Measurements from ENCODE around the gene PTPN3. TPM values are rescaled to one million over a fixed set of nuclear protein-coding genes. Genes with fewer than 3 reads are reported as not detected.
"Not testable (repeated sequence)": the region's sequence is repeated elsewhere in the genome, so short reads cannot be mapped to it uniquely, and the experiment has no call there.

PTPN3 gene
- total RNA-seq, 1 donor from 2014 or later, result 4.9 TPM

DNA sequence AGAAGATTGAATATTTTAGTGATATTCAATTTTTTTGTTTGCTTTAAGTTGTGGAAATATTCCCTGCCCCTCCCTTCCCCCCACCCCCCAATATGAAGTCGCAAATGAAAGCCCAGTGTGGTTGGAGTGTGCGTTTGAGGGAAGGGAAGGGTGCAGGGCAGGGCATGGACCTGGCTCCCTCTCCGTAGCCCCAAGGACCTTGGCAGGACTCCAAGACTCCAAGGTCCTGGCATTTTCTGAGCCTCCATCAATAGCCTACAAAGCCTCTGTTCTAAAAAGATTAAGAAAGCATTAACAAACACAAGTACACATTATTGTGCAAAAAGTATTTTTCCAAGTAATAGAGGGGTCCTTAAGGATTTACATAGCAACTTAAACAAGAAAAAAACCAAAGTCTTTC lies 38.8 kb upstream of the PTPN3 start:
- Mint-ChIP-seq H3K27ac (no peak overlapping the region), H3K4me1 (ENCODE audit: unreplicated experiment) (peaks cover 16% of the 10 kb centered on the region), H3K9me3 (no peaks in the 10 kb centered on the region), H3K4me3 (no peak overlapping the region), H3K36me3 (no peaks in the 10 kb centered on the region), H3K27me3 (peaks cover 8% of the 10 kb centered on the region)
- DNase-seq (ENCODE audit: extremely low spot score, unreplicated experiment), result no peak
- no peak for TF ChIP-seq CTCF (conservative IDR thresholded peaks at IDR 0.05)

DNA sequence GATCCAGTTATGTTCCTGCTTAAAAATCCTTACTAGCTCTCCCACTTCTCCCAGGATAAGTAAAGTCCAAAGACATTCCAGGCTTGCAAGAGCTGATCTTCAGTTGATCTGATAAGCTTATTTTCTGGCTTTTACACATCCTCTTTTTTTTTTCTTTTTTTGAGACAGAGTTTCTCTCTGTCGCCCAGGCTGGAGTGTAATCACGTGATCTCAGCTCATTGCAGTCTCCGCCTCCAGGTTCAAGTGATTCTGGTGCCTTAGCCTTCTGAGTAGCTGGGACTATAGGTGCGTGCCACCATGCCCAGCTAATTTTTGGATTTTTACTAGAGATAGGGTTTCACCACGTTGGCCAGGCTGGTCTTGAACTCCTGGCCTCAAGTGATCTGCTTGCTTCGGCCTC lies 37.3 kb upstream of the PTPN3 start:
- no peaks in the 10 kb centered on the region for H3K36me3 Mint-ChIP-seq
- no peak for DNase-seq (ENCODE audit: extremely low spot score, unreplicated experiment)
- no peak overlapping the region for H3K27ac Mint-ChIP-seq
- H3K4me3 Mint-ChIP-seq, result no peak overlapping the region
- no peaks in the 10 kb centered on the region for H3K9me3 Mint-ChIP-seq
- H3K4me1 Mint-ChIP-seq (ENCODE audit: unreplicated experiment), result peaks cover 16% of the 10 kb centered on the region
- peaks cover 8% of the 10 kb centered on the region for H3K27me3 Mint-ChIP-seq
- no peak for TF ChIP-seq CTCF (conservative IDR thresholded peaks at IDR 0.05)

- Mint-ChIP-seq H3K27me3 (peaks cover 8% of the 10 kb centered on the region), H3K9me3 (no peaks in the 10 kb centered on the region), H3K36me3 (no peaks in the 10 kb centered on the region), H3K4me3 (no peak overlapping the region), H3K4me1 (ENCODE audit: unreplicated experiment) (peaks cover 16% of the 10 kb centered on the region), H3K27ac (no peak overlapping the region)
- no peak for DNase-seq (ENCODE audit: extremely low spot score, unreplicated experiment)
- TF ChIP-seq CTCF (conservative IDR thresholded peaks at IDR 0.05), result no peak
Measured at GRCh38 chr9:109534151-109534550, 36.0 kb upstream of the PTPN3 start.

GRCh38 chr9:109532652-109533051 lies 34.5 kb upstream of the PTPN3 start:
- H3K27me3 Mint-ChIP-seq, result peaks cover 17% of the 10 kb centered on the region
- H3K36me3 Mint-ChIP-seq; H3K27ac Mint-ChIP-seq; DNase-seq (ENCODE audit: extremely low spot score, unreplicated experiment); H3K4me3 Mint-ChIP-seq; H3K9me3 Mint-ChIP-seq: not testable (repeated sequence)
- peaks cover 10% of the 10 kb centered on the region for H3K4me1 Mint-ChIP-seq (ENCODE audit: unreplicated experiment)

DNA sequence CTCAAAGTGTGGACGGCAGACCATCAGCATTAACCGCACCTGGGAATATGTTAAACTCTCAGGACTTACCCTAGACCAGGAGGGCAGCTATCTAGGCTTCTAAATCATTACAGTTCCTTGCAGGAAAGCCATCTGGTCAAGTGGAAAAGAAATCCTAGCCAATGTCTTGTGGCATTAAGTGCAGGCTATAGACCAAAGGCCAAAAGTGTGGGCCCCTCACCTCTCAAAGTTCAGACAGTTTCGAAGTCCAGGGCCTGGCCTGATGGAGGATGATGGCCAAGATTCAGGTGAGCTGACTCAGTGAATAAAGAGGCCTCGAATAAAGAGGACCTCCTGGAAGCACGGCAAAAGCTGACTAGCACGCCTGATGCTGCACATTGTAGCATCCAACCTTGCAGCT lies 24.0 kb upstream of the PTPN3 start:
- no peak overlapping the region for H3K27ac Mint-ChIP-seq

More for the DNA sequence above, 24.0 kb upstream of the PTPN3 start:
- Mint-ChIP-seq H3K4me1 (ENCODE audit: unreplicated experiment) (peaks cover 10% of the 10 kb centered on the region), H3K4me3 (no peak overlapping the region), H3K36me3 (no peaks in the 10 kb centered on the region), H3K9me3 (no peaks in the 10 kb centered on the region), H3K27me3 (peaks cover 3% of the 10 kb centered on the region)
- no peak for DNase-seq (ENCODE audit: extremely low spot score, unreplicated experiment)
- TF ChIP-seq CTCF (conservative IDR thresholded peaks at IDR 0.05), result no peak
